ENCODE measurements around the gene CDH26.

DNA sequence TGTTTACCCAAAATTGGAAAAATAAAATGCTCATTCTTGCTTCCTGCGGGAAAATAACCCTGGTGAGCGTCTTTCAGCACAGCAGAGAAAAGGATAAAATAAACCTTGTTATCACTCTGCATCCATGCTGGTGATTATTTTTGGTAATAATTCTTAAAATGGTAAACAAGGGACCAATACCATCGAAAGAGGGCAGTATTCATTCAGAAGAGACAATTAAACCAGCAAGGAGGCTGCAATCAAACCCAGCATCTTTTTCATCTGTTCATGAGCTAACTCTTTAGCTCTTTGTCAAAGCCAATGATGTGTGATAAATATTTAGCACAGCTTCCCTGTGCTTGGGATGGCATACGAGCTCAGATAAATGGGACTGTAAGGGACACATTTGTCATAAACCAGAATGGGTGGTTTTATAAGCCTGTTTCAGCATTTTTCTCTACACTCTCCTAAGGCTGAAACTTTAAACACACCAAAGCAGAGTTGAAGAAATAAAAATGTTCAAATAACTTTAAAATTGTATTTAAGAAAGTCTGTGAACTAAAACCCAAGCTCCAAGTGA is 34.4 kb downstream of the CDH26 start:
- TF ChIP-seq CTCF (IDR thresholded peaks at IDR 0.05) (no peak), POLR2A (IDR thresholded peaks at IDR 0.05) (no peak)
